SIG-M5 (cell line): ENCODE data around the gene SOCS1.

ENCODE experiments used
- DNase-seq: peaks from one replicate; lab custom pipeline; 2025; lab: John Stamatoyannopoulos, UW

Gene SOCS1

GRCh38 chr16:11204513-11205047 is 51.4 kb downstream of the SOCS1 start:
- no peak for DNase-seq
